SIG-M5 (cell line): ENCODE measurements around the gene SLC22A3.
"Not testable (repeated sequence)": the region's sequence is repeated elsewhere in the genome, so short reads cannot be mapped to it uniquely, and the experiment has no call there.

Source experiments
- DNase-seq: peaks from one replicate; lab custom pipeline; 2025; lab: John Stamatoyannopoulos, UW

Gene SLC22A3, protein sequence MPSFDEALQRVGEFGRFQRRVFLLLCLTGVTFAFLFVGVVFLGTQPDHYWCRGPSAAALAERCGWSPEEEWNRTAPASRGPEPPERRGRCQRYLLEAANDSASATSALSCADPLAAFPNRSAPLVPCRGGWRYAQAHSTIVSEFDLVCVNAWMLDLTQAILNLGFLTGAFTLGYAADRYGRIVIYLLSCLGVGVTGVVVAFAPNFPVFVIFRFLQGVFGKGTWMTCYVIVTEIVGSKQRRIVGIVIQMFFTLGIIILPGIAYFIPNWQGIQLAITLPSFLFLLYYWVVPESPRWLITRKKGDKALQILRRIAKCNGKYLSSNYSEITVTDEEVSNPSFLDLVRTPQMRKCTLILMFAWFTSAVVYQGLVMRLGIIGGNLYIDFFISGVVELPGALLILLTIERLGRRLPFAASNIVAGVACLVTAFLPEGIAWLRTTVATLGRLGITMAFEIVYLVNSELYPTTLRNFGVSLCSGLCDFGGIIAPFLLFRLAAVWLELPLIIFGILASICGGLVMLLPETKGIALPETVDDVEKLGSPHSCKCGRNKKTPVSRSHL

GRCh38 chr6:160348223-160349019 is at the start of gene SLC22A3:
SLC22A3 (plus strand) TSS chr6:160348378; CDS start chr6:160348420, 42 bp downstream.
- no peak for DNase-seq

GRCh38 chr6:160299559-160299958 is 48.6 kb upstream of the SLC22A3 start:
- no peak for DNase-seq

DNA sequence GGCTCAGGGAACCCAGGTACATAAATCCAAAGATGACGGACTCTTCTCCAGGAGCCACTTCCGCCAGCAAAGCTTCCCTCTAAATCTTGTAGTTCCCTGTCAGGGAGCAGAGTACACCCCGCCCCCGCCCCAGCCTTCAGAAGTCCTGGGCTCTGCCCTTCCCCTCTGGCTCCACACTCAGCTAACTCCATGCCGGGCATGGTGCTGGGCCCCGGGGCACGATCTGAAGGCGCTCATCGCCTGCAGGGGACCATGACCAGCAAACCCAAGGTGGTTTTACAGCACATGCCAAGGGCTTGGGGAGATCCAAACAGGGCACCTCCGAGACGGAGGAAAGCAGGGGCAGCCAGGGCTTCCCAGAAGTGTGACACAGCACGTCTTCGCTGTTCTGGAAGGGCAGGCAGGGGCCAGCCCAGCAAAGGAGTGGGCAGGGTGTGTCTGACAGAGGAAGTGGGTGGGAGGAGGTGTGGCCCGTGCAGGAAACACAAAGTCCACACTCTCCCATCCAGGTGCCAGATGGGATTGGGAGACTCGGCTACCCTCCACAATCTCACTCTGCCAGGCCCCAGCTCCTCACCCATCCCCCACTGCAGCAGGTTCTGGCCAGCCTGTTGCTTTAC is 48.0 kb upstream of the SLC22A3 start:
- DNase-seq: no peak

DNA sequence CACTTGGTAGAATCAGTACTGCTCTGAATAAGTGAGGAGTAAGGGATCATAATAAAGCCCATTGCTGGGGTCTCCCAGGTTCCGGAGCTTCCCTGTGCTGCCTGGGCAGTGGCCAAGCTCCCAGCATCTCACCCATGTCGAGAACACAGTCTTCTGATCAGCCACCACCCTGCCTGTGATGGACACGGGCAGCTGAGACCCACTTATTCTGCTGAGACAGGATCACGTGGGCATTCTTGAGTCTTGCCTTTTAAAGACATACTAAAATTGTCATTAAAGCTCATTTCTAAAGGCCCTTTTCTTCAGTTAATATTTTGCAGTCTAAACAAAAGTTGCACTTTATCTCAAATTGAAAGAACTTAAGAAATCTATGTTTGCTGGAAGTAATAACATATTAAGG is 46.8 kb upstream of the SLC22A3 start:
- no peak for DNase-seq

GRCh38 chr6:160302431-160303082 is 45.6 kb upstream of the SLC22A3 start:
- not testable (repeated sequence) for DNase-seq

GRCh38 chr6:160303806-160304205 is 44.4 kb upstream of the SLC22A3 start:
- DNase-seq: no peak

DNA sequence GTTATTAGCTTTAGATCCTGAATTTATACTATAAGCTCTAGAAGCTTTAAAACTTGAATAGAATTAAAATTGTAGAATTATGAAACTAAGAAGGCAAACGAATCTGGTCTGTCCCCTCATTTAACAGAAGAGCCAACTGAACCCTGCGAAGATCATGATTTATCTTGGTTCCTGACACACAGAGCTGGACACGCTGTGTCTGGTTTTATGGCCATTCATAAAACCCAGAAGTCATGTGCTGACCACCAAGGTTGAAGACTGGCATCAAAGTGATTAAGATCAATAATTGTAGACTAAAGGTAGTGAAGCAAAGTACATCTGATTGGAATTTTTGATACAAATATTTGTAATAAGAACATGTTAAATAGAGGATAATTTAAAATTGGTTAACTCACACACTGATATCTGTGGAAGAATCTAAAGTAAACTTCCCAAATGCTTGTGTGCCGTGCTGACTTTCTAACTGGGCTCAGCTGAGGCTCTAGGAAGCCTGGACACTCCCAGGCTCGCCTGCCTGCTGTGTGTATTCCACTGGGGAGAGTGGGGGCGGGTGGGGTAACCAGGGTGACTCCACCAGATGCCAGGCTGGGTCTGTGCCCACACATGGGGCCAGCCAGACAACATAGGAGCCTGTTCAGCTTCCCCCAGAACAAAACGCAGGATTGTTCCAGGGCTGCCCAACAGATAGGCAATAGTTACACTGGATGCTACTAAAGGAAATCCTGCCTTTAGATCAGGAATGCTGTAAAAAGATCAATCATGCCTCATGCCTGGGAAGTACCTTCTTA is 42.1 kb upstream of the SLC22A3 start:
- DNase-seq: no peak

- DNase-seq: no peak
Observed at GRCh38 chr6:160309718-160310117, 38.5 kb upstream of the SLC22A3 start.

GRCh38 chr6:160312900-160313299 is 35.3 kb upstream of the SLC22A3 start:
- DNase-seq: no peak

GRCh38 chr6:160315310-160315709 is 32.9 kb upstream of the SLC22A3 start:
- no peak for DNase-seq

GRCh38 chr6:160316261-160316660 is 31.9 kb upstream of the SLC22A3 start:
- no peak for DNase-seq

- no peak for DNase-seq
Observed at GRCh38 chr6:160319246-160319645, 28.9 kb upstream of the SLC22A3 start.

DNA sequence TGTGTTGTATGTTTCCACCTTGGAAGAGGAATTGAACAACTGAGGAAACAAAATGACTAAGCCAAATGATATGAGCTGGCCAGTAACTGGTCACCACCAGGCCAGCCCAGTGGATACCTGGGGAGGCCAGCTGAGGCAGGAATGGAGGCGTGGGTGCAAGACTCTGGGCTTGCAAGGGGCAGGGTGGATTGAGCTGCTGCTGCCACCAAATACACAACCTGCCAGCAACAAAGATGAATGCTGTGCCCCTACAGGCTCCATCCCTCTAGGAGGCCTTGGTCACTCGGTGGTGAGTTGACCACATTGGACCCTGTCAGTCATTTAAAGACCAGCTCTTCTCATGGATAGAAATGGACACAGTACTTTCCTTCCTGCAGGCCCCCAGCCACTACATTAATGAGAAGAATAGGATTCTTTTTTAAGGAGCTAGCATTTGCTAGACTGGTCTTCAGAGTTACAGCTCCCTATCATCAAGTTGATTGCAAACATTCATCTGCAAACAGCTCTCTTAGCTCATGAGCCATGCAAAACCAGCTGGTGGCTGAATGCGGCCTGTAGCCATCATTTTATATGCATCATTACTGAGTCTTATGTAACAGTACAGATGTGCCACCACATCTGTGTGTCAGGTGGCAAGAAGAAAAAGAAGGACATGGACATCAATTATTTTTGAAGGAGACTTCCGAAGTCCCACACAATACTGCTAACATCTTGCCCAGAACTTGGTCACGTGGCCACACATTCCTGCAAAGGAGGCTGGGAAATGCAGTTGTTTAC is 26.3 kb upstream of the SLC22A3 start:
- DNase-seq: no peak

DNA sequence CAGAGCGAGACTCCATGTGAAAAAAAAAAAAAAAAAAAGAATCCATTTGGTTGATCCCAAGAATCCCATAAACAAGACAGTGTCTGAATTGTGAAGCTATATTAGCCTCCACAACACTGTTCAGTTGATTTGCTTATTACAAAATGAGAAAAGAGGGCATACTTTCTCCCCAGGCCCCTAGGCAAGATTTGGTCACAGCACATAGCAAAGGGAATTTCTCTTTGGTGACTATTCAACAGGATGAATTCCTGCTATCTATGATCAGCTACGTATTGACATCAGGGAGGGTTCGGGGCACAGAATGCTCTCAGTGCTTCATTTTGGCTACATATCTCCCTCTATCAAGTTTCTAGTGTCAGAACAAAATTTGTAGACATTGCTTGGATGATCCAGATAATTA is 20.2 kb upstream of the SLC22A3 start:
- no peak for DNase-seq

GRCh38 chr6:160328447-160328846 is 19.7 kb upstream of the SLC22A3 start:
- no peak for DNase-seq

DNA sequence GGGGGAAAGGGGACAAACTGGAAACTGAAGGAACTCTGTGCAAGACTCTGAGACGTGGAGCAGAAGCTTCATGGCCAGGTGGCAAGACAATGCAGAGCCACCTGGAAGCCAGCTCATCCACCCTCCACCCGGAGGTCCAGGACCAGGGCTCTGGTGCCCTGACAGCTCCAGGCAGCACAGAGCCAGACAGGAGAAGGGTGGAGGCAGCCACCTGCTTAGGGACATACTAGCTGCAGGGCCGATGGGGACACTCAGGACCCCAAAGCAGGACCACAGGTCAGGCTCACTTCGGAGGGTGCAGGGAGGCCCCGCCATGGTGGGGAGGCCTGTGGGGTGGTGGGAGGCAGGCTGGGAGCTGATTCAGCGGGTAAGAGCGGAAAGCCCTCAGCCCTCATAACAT is 19.0 kb upstream of the SLC22A3 start:
- DNase-seq: no peak

GRCh38 chr6:160330619-160331018 is 17.6 kb upstream of the SLC22A3 start:
- DNase-seq: no peak

DNA sequence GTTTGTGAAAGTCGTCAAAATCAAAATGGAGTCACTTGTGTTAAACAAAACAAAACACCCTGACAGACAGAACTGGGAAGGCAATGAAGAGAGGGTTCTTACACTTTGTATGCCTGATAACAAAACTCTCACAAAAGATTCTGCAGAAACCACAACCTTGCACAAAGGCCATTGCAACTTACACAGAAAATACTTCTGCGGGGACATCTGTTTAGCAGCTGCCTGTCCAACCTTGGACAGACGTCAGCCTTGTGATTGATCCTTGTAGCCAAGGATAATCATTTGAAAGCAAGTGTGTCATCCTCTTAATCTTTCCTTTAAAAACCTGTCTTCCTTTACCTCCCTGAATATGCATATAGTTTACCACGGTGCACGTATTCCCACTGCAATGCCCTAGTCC is 17.0 kb upstream of the SLC22A3 start:
- no peak for DNase-seq

- DNase-seq: no peak
Observed at GRCh38 chr6:160331753-160332152, 16.4 kb upstream of the SLC22A3 start.

DNA sequence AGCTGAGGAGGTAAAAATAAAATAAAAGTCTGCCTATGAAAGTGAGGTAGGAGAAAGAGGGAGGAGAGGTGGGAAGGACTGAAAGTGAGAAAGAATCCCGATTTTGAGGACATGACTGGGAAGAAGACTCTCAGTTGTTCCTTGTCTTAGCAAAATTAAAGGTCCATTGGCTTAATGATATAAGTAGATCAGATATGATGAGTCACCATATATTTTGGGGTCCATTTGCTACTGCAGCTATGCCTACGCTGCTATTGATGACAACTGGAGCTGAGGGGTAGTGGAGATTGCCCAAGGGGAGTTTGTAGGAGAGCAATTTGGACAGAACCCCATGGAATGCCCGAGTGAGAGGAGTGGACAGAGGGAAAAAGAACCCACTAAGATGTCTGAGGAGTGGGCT is 15.1 kb upstream of the SLC22A3 start:
- DNase-seq: no peak
